Small intestine (tissue), 4 donors: ENCODE measurements around the gene CST3. TPM values are rescaled to one million over a fixed set of nuclear protein-coding genes. Genes with fewer than 3 reads are reported as not detected.

Experiments
- polyA plus RNA-seq, 4 donors: library from polyadenylated mRNA; stranded (reverse) in 3 of 4; unstranded in 1 of 4; fragments of 200-250 nt in 3 of 4; fragments of 120-200 nt in 1 of 4; gene quantifications; one replicate each; pipeline versions ENCODE4 v1.2.1 to v1.2.3, GENCODE V29; 2013
- donor health status: healthy with polysubstance abuse.
- donor health status: Bipolar disorder and iron deficiency.
- donor health status: healthy.

Gene CST3
- polyA plus RNA-seq, 4 donors = 443 to 907 (median 470) TPM

Other genes with a start within 250 kb of the CST3 start
- gene NAPB, start 216.5 kb downstream of the CST3 start, polyA plus RNA-seq = 10 to 100 TPM in 1 of 4 donors, 1 to 10 TPM in 3; 3.2 to 12.8 (median 7.0) TPM
- not detected for gene CSTL1, start 198.3 kb downstream of the CST3 start, polyA plus RNA-seq
- not detected for gene CST11, start 185.1 kb downstream of the CST3 start, polyA plus RNA-seq
- gene CST8, start 146.8 kb downstream of the CST3 start, polyA plus RNA-seq = not detected
- gene CST9L, start 69.5 kb downstream of the CST3 start, polyA plus RNA-seq = not detected
- not detected for gene CST9, start 32.0 kb downstream of the CST3 start, polyA plus RNA-seq
- gene CST4, start 51.1 kb upstream of the CST3 start, polyA plus RNA-seq = not detected
- not detected for gene CST1, start 113.0 kb upstream of the CST3 start, polyA plus RNA-seq
- gene CST2, start 188.8 kb upstream of the CST3 start, polyA plus RNA-seq = under 1 TPM in 1 of 4 donors, not detected in 3; 0.31 TPM
- under 1 TPM in 1 of 4 donors, not detected in 3; 0.16 TPM for gene CST5, start 241.8 kb upstream of the CST3 start, polyA plus RNA-seq